ENCODE measurements around the gene CHRM5.
"Not testable (repeated sequence)": the region's sequence is repeated elsewhere in the genome, so short reads cannot be mapped to it uniquely, and the experiment has no call there.

The CHRM5 gene

DNA sequence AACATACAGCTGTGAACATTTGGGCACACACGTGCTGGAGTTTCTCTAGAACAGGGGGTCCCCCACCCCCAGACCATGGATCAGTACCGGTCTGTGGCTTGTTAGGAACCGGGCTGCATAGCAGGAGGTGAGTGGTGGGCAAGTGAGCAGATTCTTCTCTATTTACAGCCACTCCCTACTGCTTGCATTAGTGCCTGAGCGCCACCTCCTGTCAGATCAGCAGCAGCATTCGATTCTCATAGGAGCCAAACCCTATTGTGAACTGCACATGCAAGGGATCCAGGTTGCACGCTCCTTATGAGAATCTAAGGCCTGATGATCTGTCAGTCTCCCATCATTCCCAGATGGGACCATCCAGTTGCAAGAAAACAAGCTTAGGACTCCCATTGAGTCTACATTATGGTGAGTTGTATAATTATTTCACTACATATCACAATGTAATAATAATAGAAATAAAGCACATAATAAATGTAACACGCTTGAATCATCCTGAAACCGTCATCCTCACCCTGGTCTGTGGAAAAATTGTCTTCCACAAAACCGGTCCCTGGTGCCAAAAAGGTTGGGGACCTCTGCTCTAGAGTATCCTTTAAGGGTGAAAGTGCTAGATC, 25.8 kb downstream of the CHRM5 start:
- DNase-seq, result peak; percentile 40 to 54

DNA sequence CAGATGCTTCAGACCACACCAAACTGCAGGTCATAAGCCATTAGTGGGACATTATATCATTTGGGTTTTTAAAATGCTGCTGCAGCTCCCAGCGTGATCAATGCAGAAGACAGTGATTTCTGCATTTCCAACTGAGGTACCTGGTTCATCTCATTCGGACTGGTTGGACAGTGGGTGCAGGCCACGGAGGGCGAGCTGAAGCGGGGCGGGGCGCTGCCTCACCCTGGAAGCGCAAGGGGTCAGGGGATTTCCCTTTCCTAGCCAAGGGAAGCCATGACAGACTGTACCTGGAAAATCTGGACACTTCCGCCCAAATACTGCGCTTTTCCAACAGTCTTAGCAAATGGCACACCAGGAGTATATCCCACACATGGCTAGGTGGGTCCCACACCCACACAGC, 27.4 kb downstream of the CHRM5 start:
- not testable (repeated sequence) for DNase-seq

DNA sequence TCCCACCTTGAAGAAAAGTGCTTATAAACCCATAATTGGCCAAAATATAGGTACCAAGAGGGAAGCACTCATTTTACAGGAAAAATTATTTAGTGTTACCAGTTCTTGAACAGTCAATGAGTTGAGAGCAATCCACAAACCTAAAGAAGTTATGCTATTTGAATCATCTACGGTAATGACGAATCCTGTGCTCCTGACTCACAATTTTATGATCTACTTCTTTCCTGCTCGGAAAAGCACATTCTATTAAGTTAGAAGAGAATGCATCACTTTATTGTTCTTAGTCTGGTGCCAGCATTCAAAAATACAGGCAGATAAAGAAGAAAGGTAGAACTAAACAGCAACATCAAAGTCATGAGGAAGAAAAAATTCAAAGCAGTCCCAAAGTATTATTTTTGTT, 33.2 kb downstream of the CHRM5 start:
- no peak for DNase-seq

DNA sequence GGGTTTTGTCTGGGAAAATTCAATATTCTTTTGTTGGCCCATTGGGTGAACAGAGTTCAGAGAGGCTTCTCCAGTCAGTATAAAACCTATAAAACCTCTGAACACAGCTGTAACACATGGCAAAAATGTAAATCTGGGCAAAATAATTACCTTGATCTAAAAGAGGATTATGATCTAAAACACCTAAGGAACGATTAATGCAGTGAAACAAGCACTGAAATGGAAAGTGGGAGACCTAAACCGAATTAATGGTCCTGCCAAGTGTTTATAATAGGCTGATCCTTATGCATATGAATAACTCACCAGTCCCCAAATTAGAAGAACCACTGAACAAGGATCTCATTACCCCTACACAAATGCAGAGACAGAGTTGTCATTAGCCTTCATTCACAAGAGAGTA, 38.1 kb downstream of the CHRM5 start:
- no peak for DNase-seq

DNA sequence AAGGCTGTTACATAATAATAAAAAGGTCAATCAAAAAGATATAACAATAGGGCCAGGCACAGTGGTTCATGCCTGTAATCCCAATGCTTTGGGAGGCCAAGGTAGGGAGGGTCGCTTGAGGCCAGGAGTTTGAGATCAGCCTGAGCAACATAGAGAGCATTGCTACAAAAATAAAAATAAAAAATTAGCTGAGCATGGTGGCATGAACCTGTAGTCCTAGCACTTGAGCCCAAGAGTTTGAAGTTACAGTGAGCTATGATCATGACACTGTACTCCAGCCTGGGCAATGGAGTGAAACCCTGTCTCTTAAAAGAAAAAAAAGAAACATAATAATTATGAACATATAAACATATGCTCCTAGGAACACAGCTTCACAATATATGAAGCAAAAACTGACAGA, 41.4 kb downstream of the CHRM5 start:
- DNase-seq, result no peak

DNA sequence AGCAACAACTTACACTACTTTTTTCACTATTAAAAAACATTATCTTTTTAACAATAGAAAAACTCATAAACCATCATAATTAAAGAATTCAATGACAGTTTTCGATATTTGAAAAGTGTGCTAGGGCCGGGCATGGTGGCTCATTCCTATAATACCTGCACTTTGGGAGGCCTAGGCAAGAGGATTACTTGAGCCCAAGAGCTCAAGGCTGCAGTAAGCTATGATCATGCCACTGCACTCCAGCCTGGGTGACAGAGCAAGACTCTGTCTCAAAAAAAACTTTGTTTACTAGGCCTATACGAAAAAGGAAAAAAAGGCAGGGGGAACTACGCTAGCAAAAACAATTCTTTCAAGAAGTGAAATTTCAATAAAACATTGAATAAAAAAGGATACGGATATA, 42.6 kb downstream of the CHRM5 start:
- no peak for DNase-seq

DNA sequence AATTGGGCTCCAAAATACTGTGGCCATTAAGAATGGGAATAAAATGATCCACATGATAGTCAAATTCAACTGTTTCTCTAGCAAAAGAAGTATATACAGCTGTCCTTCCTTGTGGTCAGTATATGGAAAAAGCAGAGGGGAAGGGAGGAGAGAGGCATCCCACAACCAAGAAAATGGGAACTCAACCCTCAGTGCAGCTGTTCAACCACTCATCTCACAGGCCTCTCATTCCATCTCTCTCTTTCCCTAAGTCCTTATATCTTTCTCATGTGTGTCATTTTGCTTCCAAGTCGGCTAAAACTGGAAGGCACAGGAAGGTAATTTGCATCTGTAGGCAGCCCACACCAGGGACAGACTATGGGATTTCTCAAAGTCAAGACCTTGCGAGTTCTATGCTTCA, 43.2 kb downstream of the CHRM5 start:
- no peak for DNase-seq

DNA sequence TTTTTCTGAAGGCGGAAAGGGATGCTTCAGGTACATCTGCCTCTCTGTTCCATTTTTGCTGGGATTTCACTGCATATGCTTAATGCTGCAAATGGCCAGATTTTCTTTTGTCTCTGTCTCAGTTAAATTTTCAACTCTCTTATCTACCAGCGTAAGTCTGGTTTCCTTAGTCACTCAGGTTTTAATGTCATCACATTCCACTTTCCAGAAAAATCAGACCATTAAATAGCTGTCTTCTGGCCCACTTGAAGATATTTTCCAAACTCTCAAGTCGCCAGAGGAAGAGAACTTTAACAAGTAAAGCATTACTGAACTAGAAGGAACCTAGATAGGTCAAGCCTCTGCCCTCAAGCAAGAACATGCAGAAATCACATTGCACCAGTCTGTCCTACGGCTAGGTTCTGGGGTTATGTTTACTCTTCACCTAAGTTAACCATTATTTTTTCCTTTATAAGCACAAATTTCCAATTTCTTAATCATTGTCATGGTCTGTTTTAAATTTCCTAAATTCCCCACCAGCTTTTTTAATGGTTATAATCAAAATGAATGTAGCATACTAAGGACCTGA, 44.2 kb downstream of the CHRM5 start:
- DNase-seq, result no peak

DNA sequence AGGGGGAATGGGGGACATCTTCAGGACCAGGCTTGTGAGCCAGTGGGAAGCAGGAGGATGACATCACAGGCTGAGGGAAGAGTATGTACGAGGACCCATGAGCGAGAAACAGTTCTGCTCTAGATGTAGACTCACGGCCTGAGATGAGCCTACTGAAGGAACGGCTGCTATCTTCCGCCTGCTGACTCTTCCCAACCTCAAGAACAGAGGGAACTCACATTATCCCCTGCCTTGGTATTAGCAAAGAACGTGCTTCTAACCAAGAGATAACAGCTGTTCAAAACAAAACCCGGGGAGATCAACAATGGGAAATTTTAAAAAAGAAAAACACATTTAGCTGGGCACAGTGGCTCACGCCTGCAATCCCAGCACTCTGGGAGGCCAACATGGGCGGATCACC, 45.4 kb downstream of the CHRM5 start:
- no peak for DNase-seq

DNA sequence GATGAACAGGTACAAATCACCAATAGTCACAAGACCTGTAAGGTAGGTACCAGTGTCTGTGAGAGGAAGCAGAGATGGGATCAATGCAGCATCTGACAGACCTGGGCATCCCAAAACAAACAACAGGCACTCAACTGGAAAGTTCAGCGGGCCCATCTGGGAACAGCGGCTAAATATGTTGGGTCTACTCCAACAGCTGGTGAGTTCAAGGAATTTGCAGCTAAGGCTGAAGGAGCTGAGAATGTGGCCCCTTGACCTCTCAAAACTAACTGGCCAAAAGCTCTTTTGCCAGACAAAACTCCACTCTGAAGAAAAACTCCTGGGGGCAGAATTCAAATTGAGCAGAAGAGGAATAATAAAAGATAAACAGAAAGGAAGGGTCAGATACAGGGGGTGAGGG, 46.3 kb downstream of the CHRM5 start:
- DNase-seq, result no peak

DNA sequence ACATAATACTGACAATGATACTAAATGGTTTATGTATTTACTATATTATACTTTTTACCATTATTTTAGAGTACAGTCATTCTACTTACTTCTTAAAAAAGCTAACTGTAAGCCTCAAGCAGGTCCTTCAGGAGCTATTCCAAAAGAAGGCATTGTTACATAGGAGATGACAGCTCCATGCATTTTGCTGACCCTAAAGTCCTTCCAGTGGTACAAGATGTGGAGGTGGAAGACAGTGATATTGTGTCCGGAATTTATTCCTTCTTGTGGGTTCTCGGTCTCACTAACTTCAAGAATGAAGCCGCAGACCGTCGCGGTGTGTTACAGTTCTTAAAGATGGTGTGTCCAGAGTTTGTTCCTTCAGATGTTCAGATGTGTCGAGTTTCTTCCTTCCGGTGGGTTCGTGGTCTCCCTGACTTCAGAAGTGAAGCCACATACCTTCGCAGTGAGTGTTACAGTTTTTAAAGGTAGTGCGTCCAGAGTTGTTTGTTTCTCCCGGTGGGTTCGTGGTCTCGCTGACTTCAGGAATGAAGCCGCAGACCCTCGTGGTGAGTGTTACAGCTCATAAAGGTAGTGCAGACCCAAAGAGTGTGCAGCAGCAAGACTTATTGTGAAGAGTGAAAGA, 49.8 kb downstream of the CHRM5 start:
- no peak for DNase-seq

DNA sequence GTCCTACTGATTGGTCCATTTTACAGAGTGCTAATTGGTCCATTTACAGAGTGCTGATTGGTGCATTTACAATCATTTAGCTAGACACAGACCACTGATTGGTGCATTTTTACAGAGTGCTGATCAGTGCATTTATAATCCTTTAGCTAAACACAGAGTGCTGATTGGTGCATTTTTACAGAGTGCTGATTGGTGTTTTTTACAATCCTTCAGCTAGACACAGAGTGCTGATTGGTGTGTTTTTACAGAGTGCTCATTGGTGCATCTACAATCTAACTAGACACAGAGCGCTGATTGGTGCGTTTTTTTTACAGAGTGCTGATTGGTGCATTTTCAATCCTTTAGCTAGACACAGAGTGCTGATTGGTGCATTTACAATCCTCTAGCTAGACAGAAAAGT, 50.4 kb downstream of the CHRM5 start:
- DNase-seq, result not testable (repeated sequence)

DNA sequence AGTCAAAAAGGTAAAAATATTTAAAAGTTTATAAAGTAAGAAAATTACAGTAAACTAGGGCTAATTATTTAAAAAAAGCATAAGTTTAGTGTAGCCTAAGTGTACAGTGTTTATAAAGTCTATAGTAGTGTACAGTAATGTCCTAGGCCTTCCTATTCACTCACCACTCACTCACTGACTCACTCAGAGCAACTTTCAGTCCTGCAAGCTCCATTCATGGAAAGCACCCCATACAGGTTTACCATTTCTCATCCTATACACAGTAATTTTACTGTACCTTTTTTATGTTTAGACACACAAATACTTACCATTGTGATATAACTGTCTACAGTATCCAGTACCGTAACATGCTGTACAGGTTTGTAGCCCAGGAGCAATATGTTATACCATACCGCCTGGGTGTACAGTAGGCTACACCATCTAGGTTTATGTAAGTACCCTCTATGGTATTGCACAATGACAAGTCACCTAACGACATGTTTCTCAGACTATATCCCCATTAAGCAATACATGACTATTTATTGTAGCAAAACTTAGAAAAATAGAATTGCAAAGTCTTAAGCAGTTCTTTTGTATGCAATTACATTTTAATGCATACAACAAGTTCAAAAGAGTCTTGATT, 51.2 kb downstream of the CHRM5 start:
- no peak for DNase-seq

DNA sequence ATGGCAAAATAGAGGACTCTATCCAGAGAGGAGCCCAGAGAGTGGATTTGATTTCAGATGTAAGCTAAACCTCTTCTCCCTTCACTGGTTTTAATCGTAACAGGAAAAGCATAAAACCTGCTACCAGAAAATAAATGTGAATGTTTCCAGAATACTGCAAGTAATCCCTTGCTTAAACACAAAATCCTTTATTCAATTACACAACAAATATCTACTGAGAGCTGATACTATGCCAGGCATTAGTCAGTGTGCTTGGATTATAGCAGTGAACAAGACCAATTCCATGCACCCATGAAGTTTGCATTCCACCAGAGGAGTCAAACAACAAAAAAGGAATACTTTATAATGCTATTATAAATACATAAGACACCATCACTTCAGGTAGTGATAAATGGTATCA, 55.6 kb downstream of the CHRM5 start:
- DNase-seq, result no peak

DNA sequence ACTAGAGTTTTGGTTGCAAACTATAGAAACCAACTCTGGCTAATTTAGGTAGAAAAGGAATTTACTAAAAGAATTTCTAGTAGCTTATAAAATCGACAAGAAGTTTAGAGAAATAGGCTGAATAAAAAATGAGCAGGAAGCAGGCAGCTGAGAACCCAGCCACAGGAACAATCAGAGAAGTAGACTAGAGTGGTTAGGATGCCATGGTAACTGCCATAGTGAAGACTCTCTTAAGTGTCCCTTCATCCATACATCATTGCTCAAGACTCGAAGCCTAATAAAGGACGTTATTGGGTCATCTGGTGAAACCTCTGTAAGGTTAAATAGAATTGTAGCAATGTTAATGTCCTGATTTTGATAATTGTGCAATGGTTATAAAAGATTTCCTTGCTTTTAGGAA, 57.0 kb downstream of the CHRM5 start:
- DNase-seq, result no peak

DNA sequence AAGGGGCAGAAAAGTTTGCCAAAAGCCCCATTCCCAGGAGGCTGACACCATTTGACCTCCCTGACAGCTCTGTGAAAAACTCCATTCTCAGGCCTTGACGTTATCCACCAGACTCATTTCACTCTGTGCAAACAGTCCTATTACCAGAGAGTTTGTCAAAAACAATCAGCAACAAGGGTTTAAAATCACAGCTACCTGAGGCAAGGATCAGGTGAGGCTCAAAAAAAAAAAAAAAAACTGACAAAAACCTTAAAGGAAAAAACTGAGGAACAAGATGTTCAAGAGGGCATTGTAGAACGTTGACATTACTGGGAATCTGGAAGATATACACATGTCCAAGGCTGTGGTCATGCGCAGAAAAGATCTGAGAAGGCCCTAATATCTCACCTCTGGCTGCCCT, 59.3 kb downstream of the CHRM5 start:
- DNase-seq, result no peak

DNA sequence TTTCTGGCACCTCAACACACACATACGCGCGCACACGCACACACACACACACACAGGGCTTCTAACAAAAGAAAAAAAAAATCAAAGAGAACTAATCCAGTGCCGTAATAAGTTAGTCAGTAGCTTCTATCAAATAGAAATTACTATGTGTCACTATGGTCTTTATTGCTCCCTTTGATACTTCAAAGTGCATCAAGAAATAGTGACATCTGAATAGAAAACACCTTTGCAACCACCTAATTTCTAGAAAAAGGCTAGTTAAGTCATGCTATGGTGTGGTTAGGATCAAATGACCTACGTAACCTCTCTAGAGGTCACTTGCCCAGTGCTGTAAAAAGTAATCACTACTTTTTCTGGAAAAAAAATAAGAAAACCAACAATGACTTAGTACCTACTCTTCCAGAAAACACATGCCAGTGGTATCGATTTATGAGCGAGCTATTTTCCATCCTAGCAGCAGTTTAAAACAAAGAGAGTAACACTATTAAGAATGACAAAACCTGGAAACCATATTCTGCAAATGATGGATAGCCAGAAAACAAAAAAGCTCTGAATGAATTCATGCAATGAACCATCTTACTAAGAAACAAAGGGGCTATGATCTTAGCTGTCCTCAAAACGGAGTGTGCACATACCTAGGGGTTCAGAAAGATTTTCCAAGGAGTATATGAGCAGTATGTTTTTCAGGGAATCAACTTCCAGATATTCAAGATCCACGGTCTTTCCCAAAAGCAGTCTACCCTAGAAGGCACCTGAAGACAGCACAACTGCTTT, 63.9 kb downstream of the CHRM5 start:
- no peak for DNase-seq

DNA sequence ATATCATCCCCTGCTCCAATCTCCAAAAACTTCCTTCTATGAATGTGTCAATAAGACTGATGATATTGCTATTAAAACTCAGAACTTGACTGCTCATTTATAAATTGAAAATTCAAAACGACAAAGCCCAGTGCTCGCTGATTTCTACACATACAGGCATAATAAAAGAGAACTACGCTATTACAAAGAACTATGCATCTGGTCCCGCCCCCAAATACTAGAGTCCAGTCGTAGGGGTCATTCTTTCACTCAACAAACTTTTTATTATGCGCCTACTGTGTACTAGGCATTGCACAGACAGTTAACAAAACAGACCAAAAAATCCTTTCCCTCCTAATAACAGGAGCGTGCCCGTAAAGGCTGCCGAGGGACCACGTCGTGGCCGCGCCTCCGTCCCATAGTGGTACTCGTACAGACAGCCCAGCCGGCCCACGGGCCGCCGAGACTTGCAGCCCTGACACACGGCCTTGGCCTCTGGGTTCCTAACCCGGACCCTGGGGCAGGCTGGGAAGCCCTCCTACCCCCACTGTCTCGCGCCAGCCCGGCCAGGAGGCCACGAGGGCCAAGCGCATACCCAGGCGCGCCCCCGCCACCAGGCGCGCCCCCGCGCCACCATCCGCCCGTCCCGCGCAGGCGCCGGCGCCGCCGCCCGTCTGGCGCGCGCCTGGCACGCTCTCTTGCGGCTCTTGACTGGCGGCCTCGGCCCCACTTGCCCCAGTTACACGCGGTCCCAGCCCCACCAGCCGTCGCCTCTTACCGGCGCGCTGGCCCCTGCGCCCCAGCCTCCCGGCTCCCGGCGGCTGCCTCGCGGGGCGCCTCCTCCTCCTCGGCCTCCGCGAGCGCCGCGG, 70.0 kb downstream of the CHRM5 start:
- peak; percentile 29 to 85 for DNase-seq

DNA sequence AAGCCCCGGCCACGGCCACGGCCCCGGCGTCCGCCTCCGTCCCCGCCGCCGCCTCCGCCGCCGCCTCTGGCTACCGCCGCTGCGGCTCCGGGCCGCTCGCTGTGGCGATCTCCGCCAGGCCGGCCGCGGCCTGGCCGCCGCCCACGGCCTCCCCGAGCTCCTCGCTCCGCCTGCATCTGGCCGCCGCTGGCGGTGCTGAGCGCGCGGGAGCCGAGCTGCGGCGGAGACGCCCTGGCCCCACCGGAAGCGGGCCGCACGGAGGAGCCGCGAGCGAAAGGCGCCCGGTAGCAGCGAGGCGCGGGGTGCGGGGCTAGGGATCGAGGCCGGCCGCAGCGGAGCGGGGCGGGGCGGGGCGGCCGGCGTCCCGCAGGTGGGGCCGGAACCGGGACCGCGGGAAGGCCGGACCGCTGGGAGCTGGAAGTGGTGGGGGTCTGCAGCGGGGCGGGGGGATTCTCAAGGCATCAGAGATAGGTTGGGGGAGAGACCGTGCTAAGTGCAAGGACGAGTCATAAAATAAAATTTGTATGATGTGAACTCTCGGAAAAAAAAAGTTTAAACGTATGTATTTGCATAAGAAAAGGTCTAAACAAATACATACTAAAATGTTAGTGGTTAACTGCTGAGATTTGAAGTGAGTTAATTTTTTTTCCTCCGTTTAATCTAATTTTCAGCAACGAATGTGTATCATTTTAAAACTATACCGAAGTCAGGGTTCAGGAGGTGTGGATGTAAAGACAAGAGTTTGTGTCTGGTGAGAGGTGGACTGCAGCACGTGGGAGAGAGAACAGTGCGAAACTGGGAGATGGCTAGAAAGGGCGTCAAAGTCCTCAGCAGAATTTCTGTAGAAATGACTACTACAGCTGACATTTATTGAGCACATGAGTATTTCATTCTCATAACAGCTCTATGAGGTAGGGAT, 70.8 kb downstream of the CHRM5 start, which contains the start of gene AVEN:
TSS of gene AVEN (minus strand) at position 334 of the 919 bp plus-strand sequence. CDS start at position 176, 158 bp downstream.
- peak in 1 of 2 experiments; percentile 76 for DNase-seq

DNA sequence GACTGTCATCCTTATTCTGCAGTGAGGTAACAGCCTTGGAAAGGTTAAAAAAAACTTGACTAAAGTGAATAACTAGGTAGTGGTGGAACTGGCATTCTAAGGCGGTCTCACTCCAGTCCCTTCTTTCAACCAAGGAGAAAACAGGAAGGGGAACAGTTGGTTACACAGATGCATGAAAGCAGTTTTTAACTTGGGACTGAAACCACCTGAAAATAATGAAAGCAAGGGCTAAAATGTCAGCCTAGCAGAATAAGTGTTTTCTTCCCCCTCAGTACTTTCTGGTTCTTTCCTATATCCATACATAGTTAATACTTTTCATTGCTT, 71.5 kb downstream of the CHRM5 start:
- no peak for DNase-seq

DNA sequence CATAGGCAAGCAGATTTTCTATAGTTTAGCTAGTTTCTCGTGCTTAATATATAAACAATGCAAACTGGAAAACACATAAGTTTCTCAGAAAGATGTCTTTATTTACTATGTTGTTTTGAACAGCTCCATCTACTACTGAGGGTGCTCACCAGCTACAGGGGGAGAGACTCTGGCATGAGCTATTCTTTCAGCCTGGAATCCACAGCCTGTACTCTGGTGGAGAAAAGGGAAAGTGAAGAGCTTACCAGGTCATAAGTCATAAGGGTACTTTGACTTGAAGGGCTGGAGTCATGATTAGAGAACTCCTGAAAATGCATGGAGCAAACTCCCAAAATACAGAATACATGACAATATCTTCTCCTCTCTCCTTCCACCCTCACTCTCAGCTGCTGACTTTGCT, 75.1 kb downstream of the CHRM5 start:
- DNase-seq, result no peak

DNA sequence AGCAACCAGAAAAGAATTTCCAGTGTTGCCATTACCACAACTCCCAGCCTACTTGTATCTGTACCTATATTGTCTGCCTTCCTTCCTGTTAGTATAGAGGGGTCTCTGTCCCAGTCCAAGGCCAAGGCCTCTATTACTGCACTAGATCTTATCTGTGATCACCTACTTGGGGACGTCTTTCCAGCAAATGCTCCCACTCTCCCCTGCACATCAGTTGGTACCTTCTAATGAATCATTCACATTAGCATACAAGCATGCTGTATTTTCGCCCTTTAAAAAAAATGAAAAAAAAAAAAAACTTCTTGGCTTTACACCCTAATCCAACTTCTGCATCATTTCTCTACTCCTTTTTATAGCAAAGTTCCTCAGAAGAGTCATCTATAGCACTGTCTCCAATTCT, 75.5 kb downstream of the CHRM5 start:
- no peak for DNase-seq

Data from NCI-H526 (cell line).